ENCODE results near the gene TOP3A. TPM values are rescaled to one million over a fixed set of nuclear protein-coding genes. Genes with fewer than 3 reads are reported as not detected.

Gene TOP3A
- total RNA-seq, 6 donors from 2014 or later: 23.4 to 36.3 (median 32.9) TPM

DNA sequence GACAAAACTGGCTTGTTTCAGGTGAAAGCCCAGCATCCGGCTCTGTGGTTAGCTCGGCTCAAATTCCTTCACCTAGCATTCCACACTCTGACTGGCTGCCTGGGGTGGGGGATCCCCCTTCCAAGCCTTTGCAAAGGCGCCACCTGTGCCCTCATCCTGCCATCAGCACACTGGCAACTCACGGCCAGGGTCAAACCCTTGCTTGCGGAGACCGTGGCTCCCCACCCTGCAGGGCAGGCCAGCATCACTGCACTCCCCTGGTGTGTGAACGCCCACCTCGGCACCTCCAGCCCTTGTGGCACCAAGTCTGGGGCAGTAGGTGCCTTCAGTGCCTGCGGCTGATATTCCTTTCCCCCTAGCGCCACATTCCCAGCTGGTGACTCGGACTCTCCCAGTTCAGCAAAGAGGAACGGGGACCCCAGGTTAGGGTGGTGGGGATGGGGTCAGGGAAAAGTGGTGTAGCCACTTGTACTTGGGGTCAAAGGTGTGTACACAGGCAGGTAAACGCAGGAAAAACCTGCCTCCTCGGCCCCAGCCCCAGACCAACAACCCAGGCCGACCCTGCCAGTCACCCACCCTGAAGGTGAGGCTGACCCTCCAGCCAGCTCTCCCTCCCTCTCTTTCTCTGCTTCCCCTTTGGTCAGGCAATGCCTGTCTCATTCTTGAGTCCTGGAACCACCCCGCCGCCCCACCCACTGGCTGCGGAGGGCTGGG, 57.4 kb downstream of the TOP3A start:
- no peaks in the 10 kb centered on the region for H3K9me3 ChIP-seq
- TF ChIP-seq, protein P1, sequence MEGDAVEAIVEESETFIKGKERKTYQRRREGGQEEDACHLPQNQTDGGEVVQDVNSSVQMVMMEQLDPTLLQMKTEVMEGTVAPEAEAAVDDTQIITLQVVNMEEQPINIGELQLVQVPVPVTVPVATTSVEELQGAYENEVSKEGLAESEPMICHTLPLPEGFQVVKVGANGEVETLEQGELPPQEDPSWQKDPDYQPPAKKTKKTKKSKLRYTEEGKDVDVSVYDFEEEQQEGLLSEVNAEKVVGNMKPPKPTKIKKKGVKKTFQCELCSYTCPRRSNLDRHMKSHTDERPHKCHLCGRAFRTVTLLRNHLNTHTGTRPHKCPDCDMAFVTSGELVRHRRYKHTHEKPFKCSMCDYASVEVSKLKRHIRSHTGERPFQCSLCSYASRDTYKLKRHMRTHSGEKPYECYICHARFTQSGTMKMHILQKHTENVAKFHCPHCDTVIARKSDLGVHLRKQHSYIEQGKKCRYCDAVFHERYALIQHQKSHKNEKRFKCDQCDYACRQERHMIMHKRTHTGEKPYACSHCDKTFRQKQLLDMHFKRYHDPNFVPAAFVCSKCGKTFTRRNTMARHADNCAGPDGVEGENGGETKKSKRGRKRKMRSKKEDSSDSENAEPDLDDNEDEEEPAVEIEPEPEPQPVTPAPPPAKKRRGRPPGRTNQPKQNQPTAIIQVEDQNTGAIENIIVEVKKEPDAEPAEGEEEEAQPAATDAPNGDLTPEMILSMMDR (IDR thresholded peaks at IDR 0.05): no peak
- no peak for TF ChIP-seq EP300 (IDR thresholded peaks at IDR 0.05)
- no peak for TF ChIP-seq POLR2A (IDR thresholded peaks at IDR 0.05)
- no peak for TF ChIP-seq POLR2AphosphoS5 (IDR thresholded peaks at IDR 0.05)
- peak; percentile 85 to 88 for DNase-seq
- whole genome bisulfite sequencing, 2 donors: 17 to 20% methylated on average over 13 to 17 of the region's 18 CpGs
- H3K27ac ChIP-seq: peak overlapping the region; percentile 97 to 99 (median 99)
- no peaks in the 10 kb centered on the region for H3K27me3 ChIP-seq
- H3K4me3 ChIP-seq: peak overlapping the region; percentile 76 to 100 (median 87)
- peak; percentile 1 to 38 for ATAC-seq (ENCODE audit: low FRiP score in 2 of 2)
- H3K36me3 ChIP-seq: peaks cover 18 to 44% (median 40%) of the 10 kb centered on the region in 4 donors
- H3K4me1 ChIP-seq: peaks cover 41 to 51% (median 45%) of the 10 kb centered on the region in 4 donors

DNA sequence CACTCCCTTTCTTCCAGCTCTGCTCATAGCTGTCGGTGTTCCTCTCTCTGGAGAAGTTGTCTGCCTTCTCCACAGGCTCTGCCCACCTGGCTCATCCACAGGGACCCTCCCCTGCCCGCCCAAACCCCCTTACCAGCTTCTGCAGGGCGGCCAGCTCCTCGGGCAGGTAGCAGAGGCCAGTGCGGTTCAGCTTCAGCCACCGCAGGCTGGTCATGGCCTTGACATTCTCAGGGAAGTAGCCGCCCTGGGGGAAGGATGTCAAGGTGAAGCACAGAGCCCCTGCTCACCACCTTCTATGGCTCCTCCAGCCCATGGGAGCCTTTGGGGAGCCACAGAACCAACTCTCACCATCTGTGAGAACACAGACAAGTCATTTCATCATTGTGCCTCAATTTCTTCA, 58.0 kb downstream of the TOP3A start:
- no peak for TF ChIP-seq POLR2AphosphoS5 (IDR thresholded peaks at IDR 0.05)
- TF ChIP-seq, protein P1 (IDR thresholded peaks at IDR 0.05): no peak
- TF ChIP-seq POLR2A (IDR thresholded peaks at IDR 0.05): no peak
- DNase-seq (no peak), ATAC-seq (ENCODE audit: low FRiP score in 2 of 2) (no peak)
- 88 to 89% methylated on average over 3 to 7 of the region's 7 CpGs for WGBS, 2 donors
- no peaks in the 10 kb centered on the region for H3K27me3 ChIP-seq
- H3K4me1 ChIP-seq: peaks cover 35 to 44% (median 39%) of the 10 kb centered on the region in 4 donors
- H3K9me3 ChIP-seq: no peaks in the 10 kb centered on the region
- peaks cover 18 to 51% (median 47%) of the 10 kb centered on the region in 4 donors for H3K36me3 ChIP-seq
- H3K27ac ChIP-seq: peak overlapping the region; percentile 22 to 99 (median 98)
- peak overlapping the region in 1 of 4 donors; percentile 76 for H3K4me3 ChIP-seq

DNA sequence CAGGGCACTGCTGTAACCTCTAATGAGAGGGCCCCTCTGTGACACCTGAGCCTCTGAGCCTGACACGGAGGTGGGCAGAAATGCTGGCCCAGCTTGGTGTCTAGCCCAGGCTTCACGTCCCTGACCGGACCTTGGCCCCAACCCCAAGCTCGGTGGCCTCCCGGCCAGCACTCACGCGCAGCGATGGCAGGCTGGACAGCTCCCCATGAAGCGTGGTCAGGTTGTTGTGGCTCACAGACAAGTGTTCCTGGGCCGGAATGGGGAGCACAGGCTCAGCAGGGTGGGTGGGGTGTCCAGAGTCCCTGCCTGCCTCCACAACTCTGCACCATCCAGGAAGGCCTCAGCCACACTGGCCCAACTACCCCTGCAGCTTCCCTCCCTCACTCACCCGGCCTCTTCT, 58.4 kb downstream of the TOP3A start:
- ATAC-seq (ENCODE audit: low FRiP score in 2 of 2): no peak

DNA sequence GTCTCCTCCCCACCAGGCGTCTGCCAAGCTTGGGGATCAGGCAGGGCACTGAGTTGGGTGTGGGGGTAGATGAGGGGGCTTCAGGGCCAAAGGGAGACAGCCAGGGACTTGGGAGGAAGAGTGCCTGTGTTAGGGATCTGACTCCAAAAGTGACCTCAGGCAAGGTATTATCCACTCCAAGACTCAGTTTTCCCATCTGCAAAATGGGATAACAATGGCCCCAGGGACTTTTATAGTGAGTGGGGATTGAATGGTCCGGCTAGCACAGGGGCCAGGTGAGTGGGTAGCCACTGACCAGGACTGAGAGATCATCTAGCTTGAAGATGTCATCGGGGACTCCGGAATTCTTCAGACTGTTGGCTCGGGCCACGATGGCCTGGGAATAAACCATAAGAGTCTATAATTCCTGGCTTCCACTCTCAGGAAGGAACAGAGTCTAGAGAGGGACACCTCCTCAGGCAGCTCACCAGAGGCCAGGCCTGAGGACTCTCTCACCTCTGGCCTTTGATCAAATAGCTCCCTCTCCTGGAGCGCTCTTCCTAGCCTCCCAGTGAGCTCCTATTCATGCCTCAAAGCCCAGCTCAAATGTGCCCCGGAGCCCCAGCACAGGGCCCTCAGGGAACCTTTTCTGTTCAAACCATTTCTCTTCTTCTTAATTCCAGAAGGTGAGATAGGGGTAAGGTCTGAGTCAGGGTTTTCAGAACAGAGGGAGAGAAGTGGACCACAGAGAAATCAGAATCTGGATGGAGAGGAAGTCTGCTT, 59.7 kb downstream of the TOP3A start:
- TF ChIP-seq EP300 (IDR thresholded peaks at IDR 0.05) (no peak), POLR2AphosphoS5 (IDR thresholded peaks at IDR 0.05) (no peak), POLR2A (IDR thresholded peaks at IDR 0.05) (no peak)
- TF ChIP-seq, protein P1 (IDR thresholded peaks at IDR 0.05): no peak
- Histone ChIP-seq H3K36me3 (peaks cover 28 to 68% (median 64%) of the 10 kb centered on the region in 4 donors), H3K9me3 (no peaks in the 10 kb centered on the region), H3K4me1 (peaks cover 25 to 32% (median 30%) of the 10 kb centered on the region in 4 donors), H3K27ac (no peak overlapping the region), H3K27me3 (no peaks in the 10 kb centered on the region), H3K4me3 (no peak overlapping the region)
- no peak for ATAC-seq (ENCODE audit: low FRiP score in 2 of 2)
- no peak for DNase-seq
- WGBS, 2 donors: 97 to 99% methylated on average over 8 of the region's 8 CpGs

More for the DNA sequence above, 58.4 kb downstream of the TOP3A start:
- H3K4me3 ChIP-seq: peak overlapping the region in 1 of 4 donors; percentile 76
- TF ChIP-seq POLR2AphosphoS5 (IDR thresholded peaks at IDR 0.05) (no peak), EP300 (IDR thresholded peaks at IDR 0.05) (no peak), POLR2A (IDR thresholded peaks at IDR 0.05) (no peak)
- TF ChIP-seq, protein P1 (IDR thresholded peaks at IDR 0.05): no peak
- no peaks in the 10 kb centered on the region for H3K27me3 ChIP-seq
- peaks cover 31 to 40% (median 34%) of the 10 kb centered on the region in 4 donors for H3K4me1 ChIP-seq
- peaks cover 20 to 55% (median 51%) of the 10 kb centered on the region in 4 donors for H3K36me3 ChIP-seq
- peak in 1 of 2 donors; percentile 68 for DNase-seq
- peak overlapping the region in 3 of 4 donors; percentile 22 to 99 (median 99) for H3K27ac ChIP-seq
- H3K9me3 ChIP-seq: no peaks in the 10 kb centered on the region
- 80 to 92% methylated on average over 1 to 11 of the region's 11 CpGs for WGBS, 2 donors
